K562 (cell line): Measurements from ENCODE around the gene SAMD8. TPM values are rescaled to one million over a fixed set of nuclear protein-coding genes. Genes with fewer than 3 reads are reported as not detected.

Experiments used
- ATAC-seq: fragments of 200-7000 bp; cut with Tn5 transposase; 3 replicates; pipeline ENCODE4 v1.9.1; 2020; ENCODE audit warnings: moderate library complexity
- BruUV-seq: library from RNA; stranded (reverse); fragments of 400-500 nt; replicated peaks from 2 replicates; lab custom pipeline; 2021; lab: Mats Ljungman, UMichigan
- CTCF ChIA-PET: fragments of 300-600 bp; formaldehyde crosslinking; extraction: SDS; loops from one replicate; lab custom pipeline; 2021; ENCODE audit warnings: low intra/inter-chr PET ratio; lab: Yijun Ruan, JAX
- POLR2A ChIA-PET: fragments of 300-600, 350-650 bp; sonication (Branson Sonifier 250); formaldehyde crosslinking; extraction: SDS; loops from one replicate; lab custom pipeline; 2021; ENCODE audit warnings: antibody characterized with exemption, inconsistent platforms; lab: Yijun Ruan, JAX
- DNase-seq, 4 experiments: peaks; one replicate each; pipeline versions ENCODE4 v3.0.0 to v3.0.0-alpha.2; 2011 to 2018; ENCODE audit warnings: low spot score in 3 of 4, mixed read lengths in 3 of 4; ENCODE audit errors: extremely low read depth in 1 of 4
- FAIRE-seq: peaks from 2 replicates; lab custom pipeline; 2011; peaks lifted over from hg19 to GRCh38; lab: Jason Lieb, UNC
- H2AFZ ChIP-seq: 2 replicates; pipeline ENCODE4 v1.6.0; 2011; ENCODE audit warnings: low read depth, low read length, control low read depth, inconsistent platforms
- H3K27ac ChIP-seq: fragments of 200-600 bp; 3 replicates; pipeline ENCODE4 v1.8.0; 2011; ENCODE audit warnings: low read depth, mild to moderate bottlenecking, control low read depth, inconsistent platforms, low read length, moderate library complexity, mixed read lengths; ENCODE audit errors: extremely low read depth
- H3K27me3 ChIP-seq, 2 experiments: fragments of 300-600 bp in 1 of 2; 2 replicates in 1 of 2; 3 replicates in 1 of 2; pipeline versions ENCODE4 v1.6.0 to v1.8.0; 2011; ENCODE audit warnings: inconsistent platforms in 2 of 2, low read length in 2 of 2, mild to moderate bottlenecking in 1 of 2, mixed read lengths in 1 of 2, moderate library complexity in 1 of 2; ENCODE audit not compliant: control insufficient read depth in 2 of 2, insufficient read depth in 2 of 2
- H3K36me3 ChIP-seq: fragments of 300-600 bp; 3 replicates; pipeline ENCODE4 v1.8.0; 2011; ENCODE audit warnings: mild to moderate bottlenecking, low read length, inconsistent platforms; ENCODE audit not compliant: control insufficient read depth, insufficient read depth
- H3K4me1 ChIP-seq, 2 experiments: fragments of 200-600 bp in 1 of 2; replicated peaks in 1 of 2; 2 replicates in 1 of 2; 3 replicates in 1 of 2; pipeline versions ENCODE4 v1.5.1 to v1.8.0; 2011; ENCODE audit warnings: inconsistent platforms in 2 of 2, low read length in 2 of 2, mild to moderate bottlenecking in 1 of 2, mixed read lengths in 1 of 2, moderate library complexity in 1 of 2; ENCODE audit not compliant: control insufficient read depth in 2 of 2, insufficient read depth in 2 of 2
- H3K4me2 ChIP-seq: 2 replicates; pipeline ENCODE4 v1.6.1; 2011; ENCODE audit warnings: low read length, control low read depth, inconsistent platforms, mixed read lengths; ENCODE audit not compliant: insufficient read depth
- H3K4me3 ChIP-seq: fragments of 200-600 bp; sonication (generic), shearing (Covaris generic); 2 replicates; pipeline ENCODE4 v1.5.1; 2016; ENCODE audit warnings: control low read depth, inconsistent platforms
- H3K79me2 ChIP-seq: fragments of 200-600 bp; 3 replicates; pipeline ENCODE4 v1.8.0; 2011; ENCODE audit warnings: low read length, inconsistent platforms; ENCODE audit not compliant: control insufficient read depth, insufficient read depth
- H3K9ac ChIP-seq, 2 experiments: 2 replicates each; pipeline versions ENCODE4 v1.6.0 to v1.6.1; 2011; ENCODE audit warnings: low read depth in 2 of 2, low read length in 2 of 2, control low read depth in 1 of 2, inconsistent platforms in 1 of 2, mild to moderate bottlenecking in 1 of 2, mixed read lengths in 1 of 2; ENCODE audit not compliant: insufficient read depth in 1 of 2
- H3K9me1 ChIP-seq: one replicate; pipeline ENCODE4 v1.6.0; 2011; ENCODE audit warnings: inconsistent platforms, mild to moderate bottlenecking, low read length, moderate library complexity; ENCODE audit not compliant: control insufficient read depth, insufficient read depth
- H3K9me3 ChIP-seq: replicated peaks from 2 replicates; pipeline ENCODE4 v1.5.1; 2011; ENCODE audit warnings: low read depth, low read length, inconsistent platforms; ENCODE audit not compliant: control insufficient read depth, insufficient read depth
- H4K20me1 ChIP-seq: replicated peaks from 2 replicates; pipeline ENCODE4 v1.6.1; 2011; ENCODE audit warnings: low read length, inconsistent platforms, mixed read lengths; ENCODE audit not compliant: control insufficient read depth, insufficient read depth
- COPS2 ChIP-seq: fragments of 450-650 bp; conservative IDR thresholded peaks from 2 replicates; pipeline ENCODE4 v1.6.1; 2016; ENCODE audit warnings: mild to moderate bottlenecking, moderate library complexity
- CREM ChIP-seq: IDR thresholded peaks from 2 replicates; pipeline ENCODE4 v1.6.1; 2014; ENCODE audit warnings: antibody characterized with exemption, low read depth
- E2F6 ChIP-seq, 2 experiments: IDR thresholded peaks; 2 replicates each; pipeline ENCODE4 v1.6.1; 2011; ENCODE audit warnings: borderline replicate concordance in 1 of 2, control low read depth in 1 of 2, low read depth in 1 of 2, low read length in 1 of 2, mild to moderate bottlenecking in 1 of 2, mixed read lengths in 1 of 2, moderate library complexity in 1 of 2; ENCODE audit not compliant: insufficient read depth in 1 of 2, insufficient read length in 1 of 2, poor library complexity in 1 of 2, severe bottlenecking in 1 of 2; ENCODE audit errors: extremely low read depth in 1 of 2
- HMBOX1 ChIP-seq: sonication (generic); IDR thresholded peaks from 2 replicates; pipeline ENCODE4 v1.6.1; 2016
- KAT2B ChIP-seq: IDR thresholded peaks from one replicate; pipeline ENCODE4 v1.6.1; 2012; ENCODE audit warnings: low read depth, mild to moderate bottlenecking, control low read depth, inconsistent platforms, low read length, moderate library complexity
- KLF10 ChIP-seq: fragments of 250-450 bp; sonication (Bioruptor Pico); IDR thresholded peaks from 2 replicates; pipeline ENCODE4 v1.6.1; 2021; ENCODE audit warnings: matching md5 sums
- NFRKB ChIP-seq: fragments of 450-650 bp; IDR thresholded peaks from 2 replicates; pipeline ENCODE4 v1.6.1; 2016; ENCODE audit warnings: low read depth
- OTX1 ChIP-seq: fragments of 450-650 bp; formaldehyde crosslinking; IDR thresholded peaks from 2 replicates; pipeline ENCODE4 v1.4.0; 2022; ENCODE audit warnings: mild to moderate bottlenecking
- SP2 ChIP-seq: IDR thresholded peaks from 2 replicates; pipeline ENCODE4 v1.6.1; 2011; ENCODE audit warnings: mild to moderate bottlenecking, low read depth, low read length, moderate library complexity; ENCODE audit not compliant: poor library complexity, severe bottlenecking; ENCODE audit errors: extremely low read depth
- SUPT5H ChIP-seq: fragments of 450-650 bp; IDR thresholded peaks from 2 replicates; pipeline ENCODE4 v1.6.1; 2016
- TOE1 ChIP-seq, 2 experiments: fragments of 450-650 bp in 1 of 2; sonication (generic) in 1 of 2; formaldehyde crosslinking in 1 of 2; IDR thresholded peaks; 2 replicates each; pipeline versions ENCODE4 v1.7.1 to v1.8.0; 2016 to 2022; ENCODE audit warnings: borderline replicate concordance in 2 of 2, mild to moderate bottlenecking in 2 of 2, antibody characterized with exemption in 1 of 2, inconsistent platforms in 1 of 2, low read depth in 1 of 2, missing genetic modification reagents in 1 of 2, moderate library complexity in 1 of 2
- ZBTB11 ChIP-seq, 3 experiments: fragments of 200-800 bp in 1 of 3; fragments of 250-450 bp in 1 of 3; fragments of 450-650 bp in 1 of 3; sonication (Bioruptor Pico) in 1 of 3; sonication (Bioruptor generic) in 1 of 3; formaldehyde crosslinking in 1 of 3; IDR thresholded peaks; 2 replicates each; pipeline versions ENCODE4 v1.6.1 to v1.8.0; 2016 to 2022; ENCODE audit warnings: mild to moderate bottlenecking in 2 of 3, missing genetic modification characterization in 2 of 3, missing compliant biosample characterization in 1 of 3, moderate library complexity in 1 of 3
- ZNF143 ChIP-seq: sonication (generic); formaldehyde crosslinking; IDR thresholded peaks from 2 replicates; pipeline ENCODE4 v1.9.0; 2022; ENCODE audit warnings: mild to moderate bottlenecking, missing genetic modification reagents
- ZNF561 ChIP-seq: fragments of 450-650 bp; formaldehyde crosslinking; conservative IDR thresholded peaks from 2 replicates; pipeline ENCODE4 v1.4.0; 2020; ENCODE audit warnings: mild to moderate bottlenecking, moderate library complexity
- WGBS: fragments of 100-300 bp; shearing (Covaris generic); methylation state at CpG from one replicate; pipeline ENCODE4 v1.1.6; 2016; ENCODE audit warnings: low coverage, mixed read lengths; ENCODE audit not compliant: insufficient coverage; ENCODE audit errors: missing lambda C conversion rate; 5-methylcytosine and 5-hydroxymethylcytosine counted together
- in situ Hi-C: fragments of 300-500 bp; cut with MboI; formaldehyde crosslinking; loops from 4 replicates; pipeline ENCODE4 v1.15.0; 2018; ENCODE audit warnings: inconsistent platforms, mixed read lengths
- intact Hi-C: fragments of 100-400 bp; cut with micrococcal nuclease; formaldehyde crosslinking; loops from 2 replicates; pipeline ENCODE4 v1.14.2; 2022
- polyA plus RNA-seq, 8 experiments: library from polyadenylated mRNA; depleted of rRNA in 4 of 8; stranded (reverse) in 5 of 8; unstranded in 3 of 8; fragments of >200 nt; fragmentation: Nextera tagmentation in 2 of 8; fragmentation: Illumina TruSeq in 1 of 8; extraction: Ambion mirVana in 2 of 8; extraction: Trizol in 1 of 8; gene quantifications; 2 replicates each; pipeline versions ENCODE4 v1.2.1 to v1.2.3, GENCODE V29; 2011 to 2014; ENCODE audit warnings: inconsistent platforms in 1 of 8, missing spikeins in 1 of 8
- total RNA-seq, 7 experiments: library from RNA; depleted of rRNA in 6 of 7; stranded (reverse); fragments of >200 nt in 6 of 7; fragmentation: Illumina TruSeq in 2 of 7; extraction: Trizol in 2 of 7; gene quantifications; 2 replicates each; pipeline versions ENCODE4 v1.2.1 to v1.2.3, GENCODE V29; 2011 to 2021; ENCODE audit warnings: low replicate concordance in 1 of 7

The SAMD8 gene
- total and polyA plus RNA-seq, 9 of the 15 experiments (the other 6 are each of a cell fraction or from before 2014, with no cell fraction given), result 2.7 to 16.1 (median 6.2) TPM

- ChIA-PET CTCF (interaction anchor here (0.6 to 3.3 kb wide), 5 partner anchors 12 to 855 kb away, joined by 3 to 28 read pairs (median 11); partner anchors contain the start of genes COMTD1 and SAMD8), POLR2A (interaction anchor here (0.6 to 1.7 kb wide), 5 partner anchors 10 to 485 kb away, joined by 3 to 7 read pairs (median 6); a partner anchor contains a TSS)
- no peak overlapping the region for H3K4me2 ChIP-seq
- in situ Hi-C loops (loop anchor here (5.0 to 10.0 kb wide), 2 partner anchors 364 to 852 kb away; no protein-coding TSS in a partner anchor), intact Hi-C loops (no loop called here)
- peaks cover 4% of the 10 kb centered on the region; the same call in 1 of the 2 replicates for H4K20me1 ChIP-seq
- DNase-seq (peak in 1 of 4 experiments; percentile 4), ATAC-seq (no peak), FAIRE-seq (no peak)
- H3K4me1 ChIP-seq, result peaks cover 5 to 33% of the 10 kb centered on the region in 2 experiments; a peak in 4 of 5 replicates
- no peak for TF ChIP-seq ZNF143
- TF ChIP-seq ZNF561 (CRISPR knock-in tag), result no peak
- no peak for TF ChIP-seq NFRKB
- TF ChIP-seq KLF10 (CRISPR knock-in tag), result no peak
- no peak for TF ChIP-seq HMBOX1
- no peak for TF ChIP-seq CREM
- no peak for TF ChIP-seq KAT2B
- no peak for TF ChIP-seq SUPT5H
- no peak for TF ChIP-seq COPS2
- no peak for TF ChIP-seq OTX1 (CRISPR knock-in tag)
- TF ChIP-seq SP2, result no peak
- no peak for TF ChIP-seq ZBTB11 (CRISPR knock-in tag; IDR thresholded peaks at IDR 0.05)
- TF ChIP-seq E2F6 (IDR thresholded peaks at IDR 0.05; ENCODE audit: borderline replicate concordance in 1 of 2, extremely low read depth in 1 of 2, insufficient read depth in 1 of 2, insufficient read length in 1 of 2, low read depth in 1 of 2, low read length in 1 of 2, poor library complexity in 1 of 2, severe bottlenecking in 1 of 2), result no peak
- no peak for TF ChIP-seq TOE1 (IDR thresholded peaks at IDR 0.05; ENCODE audit: borderline replicate concordance)
- no peak for TF ChIP-seq TOE1 (CRISPR knock-in tag; IDR thresholded peaks at IDR 0.05; ENCODE audit: borderline replicate concordance, low read depth)
- no TSS peak for BruUV-seq
- no peaks in the 10 kb centered on the region for H3K9me3 ChIP-seq
- no peaks in the 10 kb centered on the region for H3K36me3 ChIP-seq
- H3K27ac ChIP-seq, result no peak overlapping the region
- no peaks in the 10 kb centered on the region for H3K79me2 ChIP-seq
- H2AFZ ChIP-seq, result no peak overlapping the region
- H3K27me3 ChIP-seq, result no peaks in the 10 kb centered on the region
- peak overlapping the region in 1 of 2 experiments; percentile 47; a peak in 1 of 4 replicates for H3K9ac ChIP-seq
- H3K4me3 ChIP-seq, result no peak overlapping the region
- 44% methylated on average over 13 of the region's 14 CpGs for WGBS
- no peaks in the 10 kb centered on the region for H3K9me1 ChIP-seq
These were observed 12.4 kb upstream of the SAMD8 start for GRCh38 chr10:75098902-75099673.
